ENCODE data around the gene BLTP3A. TPM values are rescaled to one million over a fixed set of nuclear protein-coding genes. Genes with fewer than 3 reads are reported as not detected.
A peak's percentile ranks its signal among the peaks of the same experiment; 100 is the strongest.

BLTP3A gene, protein sequence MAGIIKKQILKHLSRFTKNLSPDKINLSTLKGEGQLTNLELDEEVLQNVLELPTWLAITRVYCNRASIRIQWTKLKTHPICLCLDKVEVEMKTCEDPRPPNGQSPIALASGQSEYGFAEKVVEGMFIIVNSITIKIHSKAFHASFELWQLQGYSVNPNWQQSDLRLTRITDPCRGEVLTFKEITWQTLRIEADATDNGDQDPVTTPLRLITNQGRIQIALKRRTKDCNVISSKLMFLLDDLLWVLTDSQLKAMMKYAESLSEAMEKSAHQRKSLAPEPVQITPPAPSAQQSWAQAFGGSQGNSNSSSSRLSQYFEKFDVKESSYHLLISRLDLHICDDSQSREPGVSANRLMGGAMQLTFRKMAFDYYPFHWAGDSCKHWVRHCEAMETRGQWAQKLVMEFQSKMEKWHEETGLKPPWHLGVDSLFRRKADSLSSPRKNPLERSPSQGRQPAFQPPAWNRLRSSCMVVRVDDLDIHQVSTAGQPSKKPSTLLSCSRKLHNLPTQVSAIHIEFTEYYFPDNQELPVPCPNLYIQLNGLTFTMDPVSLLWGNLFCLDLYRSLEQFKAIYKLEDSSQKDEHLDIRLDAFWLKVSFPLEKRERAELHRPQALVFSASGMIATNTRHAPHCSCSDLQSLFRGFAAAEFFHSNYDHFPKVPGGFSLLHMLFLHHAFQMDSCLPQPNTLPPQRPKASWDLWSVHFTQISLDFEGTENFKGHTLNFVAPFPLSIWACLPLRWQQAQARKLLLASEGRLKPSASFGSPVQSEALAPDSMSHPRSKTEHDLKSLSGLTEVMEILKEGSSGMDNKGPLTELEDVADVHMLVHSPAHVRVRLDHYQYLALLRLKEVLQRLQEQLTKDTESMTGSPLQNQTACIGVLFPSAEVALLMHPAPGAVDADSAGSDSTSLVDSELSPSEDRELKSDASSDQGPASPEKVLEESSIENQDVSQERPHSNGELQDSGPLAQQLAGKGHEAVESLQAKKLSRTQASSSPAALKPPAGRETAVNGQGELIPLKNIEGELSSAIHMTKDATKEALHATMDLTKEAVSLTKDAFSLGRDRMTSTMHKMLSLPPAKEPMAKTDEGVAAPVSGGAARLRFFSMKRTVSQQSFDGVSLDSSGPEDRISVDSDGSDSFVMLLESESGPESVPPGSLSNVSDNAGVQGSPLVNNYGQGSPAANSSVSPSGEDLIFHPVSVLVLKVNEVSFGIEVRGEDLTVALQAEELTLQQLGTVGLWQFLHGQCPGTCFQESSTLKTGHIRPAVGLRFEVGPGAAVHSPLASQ (N-terminal part only)
- total RNA-seq, result 10 to 100 TPM; 13.3 to 14.7 TPM
- 1 to 10 TPM; 3.1 to 5.9 TPM for polyA plus RNA-seq
- long read RNA-seq, donor 1, result 0 reads
- long read RNA-seq, donor 2, result 0 reads
- long read RNA-seq, donor 3, result 0 reads
- long read RNA-seq, donor 4, result 0 reads
- long read RNA-seq, donor 5, partial matches to known transcripts, result 11 of 11 reads
- long read RNA-seq, donor 5, other reads (novel, unspliced or antisense), result 0 of 11 reads

DNA sequence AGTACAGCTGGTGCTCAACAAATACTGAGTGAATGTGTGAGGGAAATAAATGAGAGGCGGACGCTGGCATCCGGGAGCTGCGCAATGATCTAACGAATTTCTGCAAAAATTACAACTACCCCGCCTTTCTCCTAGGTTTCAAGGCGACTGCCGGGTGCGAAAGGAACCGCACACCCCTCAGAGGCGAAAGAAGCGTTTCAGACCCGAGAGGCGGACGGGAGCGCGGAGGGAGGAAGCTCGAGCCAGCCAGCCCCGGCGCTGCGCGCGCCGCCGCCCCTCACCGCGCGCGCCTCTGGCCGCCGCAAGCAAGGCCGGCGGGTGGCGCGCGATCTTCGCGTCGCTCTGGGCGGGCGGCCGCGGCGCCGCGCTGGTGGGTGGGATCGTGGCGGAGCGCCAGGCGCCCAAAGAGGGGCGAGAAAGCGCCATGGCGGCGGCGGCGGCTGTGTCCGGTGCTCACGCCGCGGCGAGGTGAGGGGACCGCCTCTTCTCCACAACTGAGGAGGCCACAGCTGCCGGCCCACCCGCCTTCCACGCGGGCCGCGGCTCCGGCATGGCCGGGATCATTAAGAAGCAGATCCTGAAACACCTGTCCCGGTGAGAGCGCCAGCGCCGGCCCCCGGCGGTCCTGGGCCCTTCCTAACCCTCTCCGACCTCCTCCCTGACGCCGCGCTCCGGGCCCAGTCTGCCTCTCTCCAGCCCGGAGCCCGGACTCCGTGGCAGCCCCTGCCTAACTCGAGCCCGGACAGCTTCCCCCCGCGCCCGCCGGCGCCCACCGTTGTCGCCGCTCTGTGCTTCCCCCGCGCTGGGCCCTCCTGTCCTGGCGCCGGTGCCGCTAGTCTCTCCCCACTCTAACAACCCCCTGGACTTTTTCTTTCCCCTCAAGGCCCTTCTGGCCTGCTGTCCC lies at the start of gene BLTP3A:
BLTP3A (plus strand) TSS at position 383 of the 904 bp plus-strand sequence; CDS start at position 551, 168 bp downstream.
- 0 to 1% methylated on average over 63 to 99 of the region's 99 CpGs for WGBS, 2 donors
- H3K9me3 ChIP-seq (ENCODE audit: control insufficient read depth in 4 of 4, insufficient read depth in 3 of 4, low read length in 3 of 4), result no peaks in the 10 kb centered on the region
- H3K27me3 ChIP-seq (ENCODE audit: control insufficient read depth in 3 of 3, insufficient read depth in 3 of 3, low read length in 2 of 3), result no peaks in the 10 kb centered on the region
- H3K4me1 ChIP-seq (ENCODE audit: control insufficient read depth in 5 of 5, insufficient read depth in 5 of 5, low read length in 5 of 5), result peaks cover 0 to 17% (median 4%) of the 10 kb centered on the region in 5 donors
- peak within 1 kb of the TSS; percentile 92 to 93 for H3K9ac ChIP-seq (ENCODE audit: insufficient read depth in 1 of 2, low read length in 2 of 2)
- ATAC-seq (ENCODE audit: insufficient read depth, low FRiP score) (peak; percentile 97), DNase-seq (peak; percentile 85 to 92 (median 86))
- no peaks in the 10 kb centered on the region for H3K36me3 ChIP-seq (ENCODE audit: control insufficient read depth in 4 of 4, insufficient read depth in 4 of 4, low read length in 4 of 4)
- H3K27ac ChIP-seq (ENCODE audit: low read depth in 1 of 2, low read length in 1 of 2), result peak within 1 kb of the TSS; percentile 89 to 95
- TF ChIP-seq, protein P1, sequence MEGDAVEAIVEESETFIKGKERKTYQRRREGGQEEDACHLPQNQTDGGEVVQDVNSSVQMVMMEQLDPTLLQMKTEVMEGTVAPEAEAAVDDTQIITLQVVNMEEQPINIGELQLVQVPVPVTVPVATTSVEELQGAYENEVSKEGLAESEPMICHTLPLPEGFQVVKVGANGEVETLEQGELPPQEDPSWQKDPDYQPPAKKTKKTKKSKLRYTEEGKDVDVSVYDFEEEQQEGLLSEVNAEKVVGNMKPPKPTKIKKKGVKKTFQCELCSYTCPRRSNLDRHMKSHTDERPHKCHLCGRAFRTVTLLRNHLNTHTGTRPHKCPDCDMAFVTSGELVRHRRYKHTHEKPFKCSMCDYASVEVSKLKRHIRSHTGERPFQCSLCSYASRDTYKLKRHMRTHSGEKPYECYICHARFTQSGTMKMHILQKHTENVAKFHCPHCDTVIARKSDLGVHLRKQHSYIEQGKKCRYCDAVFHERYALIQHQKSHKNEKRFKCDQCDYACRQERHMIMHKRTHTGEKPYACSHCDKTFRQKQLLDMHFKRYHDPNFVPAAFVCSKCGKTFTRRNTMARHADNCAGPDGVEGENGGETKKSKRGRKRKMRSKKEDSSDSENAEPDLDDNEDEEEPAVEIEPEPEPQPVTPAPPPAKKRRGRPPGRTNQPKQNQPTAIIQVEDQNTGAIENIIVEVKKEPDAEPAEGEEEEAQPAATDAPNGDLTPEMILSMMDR (IDR thresholded peaks at IDR 0.05; ENCODE audit: control extremely low read depth, extremely low read depth), result no peak
- H3K4me3 ChIP-seq, result peak within 1 kb of the TSS; percentile 70

DNA sequence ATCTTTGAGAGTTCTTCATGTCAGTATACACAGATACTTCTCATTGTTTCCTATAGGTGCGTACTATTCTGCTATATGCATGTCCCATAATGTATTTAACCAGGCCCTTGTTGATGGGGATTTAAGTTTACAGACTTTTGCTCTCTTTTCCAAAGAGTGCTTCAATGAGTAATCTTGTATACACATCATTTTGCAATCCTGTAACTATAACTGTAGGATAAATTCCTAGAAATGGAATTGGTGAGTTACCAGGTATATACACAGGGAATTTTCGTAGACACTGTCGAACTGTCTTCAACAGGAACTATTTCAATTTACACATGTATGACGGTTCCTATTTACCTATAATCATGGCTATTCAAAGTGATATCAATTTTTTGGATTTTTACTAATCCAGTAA lies 49.8 kb upstream of the BLTP3A start:
- Histone ChIP-seq H3K4me3 (no peak overlapping the region), H3K9ac (ENCODE audit: insufficient read depth in 1 of 2, low read length in 2 of 2) (no peak overlapping the region), H3K36me3 (ENCODE audit: control insufficient read depth in 4 of 4, insufficient read depth in 4 of 4, low read length in 4 of 4) (no peaks in the 10 kb centered on the region), H3K27ac (ENCODE audit: low read depth in 1 of 2, low read length in 1 of 2) (no peak overlapping the region), H3K27me3 (ENCODE audit: control insufficient read depth in 3 of 3, insufficient read depth in 3 of 3, low read length in 2 of 3) (no peaks in the 10 kb centered on the region), H3K9me3 (ENCODE audit: control insufficient read depth in 4 of 4, insufficient read depth in 3 of 4, low read length in 3 of 4) (no peaks in the 10 kb centered on the region), H3K4me1 (ENCODE audit: control insufficient read depth in 5 of 5, insufficient read depth in 5 of 5, low read length in 5 of 5) (peaks cover 0 to 2% (median 0%) of the 10 kb centered on the region in 5 donors)
- WGBS, 2 donors, result 91 to 97% methylated on average over 4 of the region's 4 CpGs
- TF ChIP-seq, protein P1 (IDR thresholded peaks at IDR 0.05; ENCODE audit: control extremely low read depth, extremely low read depth), result no peak
- ATAC-seq (ENCODE audit: insufficient read depth, low FRiP score) (no peak), DNase-seq (no peak)
